ENCODE measurements around the gene LBR.

The LBR gene

DNA sequence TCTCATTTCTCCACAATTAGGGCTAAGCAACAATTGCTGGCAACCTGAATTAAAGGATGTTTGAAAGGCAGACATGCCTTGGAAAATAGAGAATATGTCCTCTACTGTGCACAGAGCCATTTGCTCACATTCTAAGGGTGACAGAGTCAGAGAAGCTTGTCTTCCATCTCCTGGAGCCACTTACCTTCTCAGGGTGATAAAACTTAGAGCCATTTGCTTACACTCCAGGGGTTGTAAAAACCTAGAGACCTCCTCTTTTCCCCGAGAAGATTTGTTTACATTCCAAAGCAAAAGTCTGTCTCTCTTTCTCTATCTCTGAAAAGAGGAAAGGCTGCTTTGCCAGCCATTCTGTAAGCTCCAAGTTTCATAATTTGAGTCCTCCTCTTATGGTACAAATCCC is 61.3 kb downstream of the LBR start:
- no peak for DNase-seq

DNA sequence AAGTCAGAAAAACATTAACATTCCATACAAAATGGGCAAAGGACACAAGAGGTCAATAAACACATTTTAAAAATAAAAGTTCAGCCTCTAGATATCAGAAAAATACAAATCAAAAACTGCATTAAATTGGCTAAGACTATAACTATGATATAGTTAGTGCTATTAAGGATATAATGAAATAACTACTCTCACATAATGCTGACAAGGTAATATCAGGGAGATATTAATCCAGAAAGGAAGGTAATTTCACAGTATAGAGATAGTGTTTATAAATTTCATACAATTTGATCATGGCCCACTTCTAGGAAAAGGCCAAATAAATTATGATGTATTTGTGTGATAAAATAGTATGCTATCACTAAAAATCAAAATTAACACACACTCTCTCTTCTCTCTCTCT is 61.8 kb downstream of the LBR start:
- no peak for DNase-seq

DNA sequence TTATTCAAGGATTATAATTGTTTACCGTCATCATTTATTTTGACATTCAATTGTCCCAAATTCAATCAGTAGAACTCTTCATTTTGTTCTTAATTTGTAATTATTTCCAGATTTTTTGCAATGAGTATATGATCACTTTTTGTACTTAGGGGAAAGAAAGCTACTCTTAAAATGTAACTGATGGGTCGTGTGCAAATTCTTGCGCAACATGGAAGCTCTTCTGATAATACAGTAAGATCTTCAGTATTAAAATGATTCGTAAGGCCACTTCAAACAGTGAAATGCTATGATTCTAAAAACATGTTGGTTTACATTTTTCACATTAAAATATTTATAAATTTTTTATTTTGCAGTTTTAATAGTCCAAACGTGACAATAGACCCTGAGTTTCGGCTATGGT is 63.4 kb downstream of the LBR start:
- DNase-seq: no peak

DNA sequence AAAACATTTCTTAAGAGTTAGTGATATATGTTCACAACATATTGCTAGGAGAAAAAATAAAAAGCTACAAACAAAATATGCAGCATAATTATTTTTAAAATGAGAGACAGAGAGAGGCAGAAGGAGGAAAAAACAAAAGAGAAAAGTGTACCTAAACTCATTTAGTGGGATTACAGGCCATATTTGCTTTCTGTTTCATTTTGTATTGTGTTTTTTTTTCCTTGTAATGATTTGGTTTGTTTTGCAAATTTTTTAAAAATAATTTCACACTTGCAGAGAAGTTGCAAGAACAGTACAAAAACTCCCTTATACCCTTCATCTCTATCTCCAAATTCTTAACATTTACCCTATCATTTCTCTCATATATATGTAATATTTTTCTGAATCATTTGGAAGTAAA is 65.0 kb downstream of the LBR start:
- no peak for DNase-seq

DNA sequence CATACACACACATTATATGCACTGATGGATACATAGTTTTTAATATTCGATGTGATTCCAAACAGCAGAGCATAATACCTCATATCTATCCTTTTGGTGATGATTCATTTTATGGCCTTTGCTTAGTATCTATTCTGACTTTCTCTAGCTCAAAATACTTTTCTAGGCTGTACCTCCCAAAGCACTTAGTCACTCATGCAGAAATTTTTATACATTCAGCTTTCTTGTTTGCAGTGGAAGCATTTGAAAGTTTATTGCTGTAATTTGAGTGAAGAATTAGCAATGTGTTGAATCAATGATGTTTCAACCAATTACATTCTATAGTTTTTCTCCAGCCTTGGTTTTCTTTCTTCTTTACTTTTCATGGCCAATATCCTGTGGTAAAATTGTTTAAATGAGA is 66.7 kb downstream of the LBR start:
- no peak for DNase-seq

DNA sequence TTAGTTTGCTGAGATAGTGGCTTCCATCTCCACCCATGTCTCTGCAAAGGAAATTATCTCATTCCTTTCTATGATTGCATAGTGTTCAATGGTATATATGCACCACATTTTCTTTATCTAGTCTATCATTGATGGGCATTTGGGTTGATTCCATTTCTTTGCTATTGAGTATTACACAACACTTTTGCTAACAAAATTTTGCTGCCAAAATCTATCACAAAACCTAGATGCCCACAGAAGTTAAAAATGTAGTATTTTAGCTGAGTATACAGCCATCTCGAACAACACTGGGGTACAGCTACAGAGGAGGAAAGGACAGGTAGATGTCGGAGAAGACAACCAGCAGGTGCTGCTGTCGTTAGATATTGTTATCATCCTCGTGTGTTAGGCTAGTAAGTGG is 67.7 kb downstream of the LBR start:
- no peak for DNase-seq

DNA sequence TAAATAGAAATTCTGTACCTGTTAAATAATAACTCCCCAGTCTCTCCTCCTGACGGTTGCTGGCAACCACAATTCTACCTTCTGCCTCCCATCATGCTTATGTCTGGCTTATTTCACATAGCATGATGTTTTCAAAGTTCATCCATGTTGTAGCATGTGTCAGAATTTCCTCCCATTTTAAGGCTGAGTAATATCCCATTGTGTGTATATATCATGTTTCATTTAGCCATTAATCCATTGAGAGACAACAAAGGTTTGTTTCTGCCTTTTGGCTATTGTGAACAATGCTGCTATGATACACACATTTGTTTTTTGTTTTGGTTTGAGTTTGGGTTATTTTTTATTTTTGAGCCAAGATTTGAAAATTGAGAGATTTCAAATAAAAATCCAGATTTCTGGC is 72.0 kb downstream of the LBR start:
- DNase-seq: no peak

DNA sequence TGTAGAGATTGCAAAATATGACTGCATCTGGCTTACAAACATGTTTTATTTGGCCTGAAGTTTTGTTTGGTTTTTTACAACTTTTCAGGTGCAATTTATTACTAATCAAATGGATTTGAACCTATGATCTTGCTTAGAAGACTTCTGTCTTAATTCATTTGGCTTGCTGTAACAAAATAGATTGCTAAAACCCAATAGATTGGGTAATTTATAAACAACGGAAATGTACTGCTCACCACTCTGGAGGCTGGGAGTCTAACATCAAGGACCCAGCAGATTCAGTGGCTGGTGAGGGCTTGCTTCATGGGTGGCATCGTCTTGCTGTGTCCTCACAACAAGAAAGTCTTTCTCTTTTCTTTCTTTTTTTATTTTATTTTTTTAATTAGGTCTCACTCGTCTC is 72.9 kb downstream of the LBR start:
- no peak for DNase-seq

Measured in RPMI8226 (cell line).